GM19372 (cell line): ENCODE data around the gene SLC25A29.
A peak's percentile ranks its signal among the peaks of the same experiment; 100 is the strongest.
"Not testable (repeated sequence)": the region's sequence is repeated elsewhere in the genome, so short reads cannot be mapped to it uniquely, and the experiment has no call there.

Experiments
- ATAC-seq: cut with Tn5 transposase; IDR thresholded peaks from one replicate; pipeline ENCODE4 v1.9.1; 2021; ENCODE audit warnings: mild to moderate bottlenecking, low read depth, moderate library complexity; ENCODE audit not compliant: unreplicated experiment

SLC25A29 gene

GRCh38 chr14:100283436-100283835, 22.8 kb downstream of the SLC25A29 start:
- not testable (repeated sequence) for ATAC-seq

- no peak for ATAC-seq
Observed at GRCh38 chr14:100282766-100283419, 23.4 kb downstream of the SLC25A29 start.

GRCh38 chr14:100282083-100282350, 24.2 kb downstream of the SLC25A29 start:
- no peak for ATAC-seq

- ATAC-seq: no peak
Observed at GRCh38 chr14:100281286-100282082, 24.8 kb downstream of the SLC25A29 start.

- no peak for ATAC-seq
Observed at GRCh38 chr14:100279563-100279962, 26.7 kb downstream of the SLC25A29 start.

- ATAC-seq: no peak
Observed at GRCh38 chr14:100279133-100279532, 27.1 kb downstream of the SLC25A29 start.

- no peak for ATAC-seq
Observed at GRCh38 chr14:100278702-100279101, 27.5 kb downstream of the SLC25A29 start.

- ATAC-seq: no peak
Observed at GRCh38 chr14:100275214-100275613, 31.0 kb downstream of the SLC25A29 start.

GRCh38 chr14:100274250-100274649, 32.0 kb downstream of the SLC25A29 start:
- no peak for ATAC-seq

- ATAC-seq: no peak
Observed at GRCh38 chr14:100271247-100271939, 34.9 kb downstream of the SLC25A29 start.

- ATAC-seq: no peak
Observed at GRCh38 chr14:100268591-100269207, 37.5 kb downstream of the SLC25A29 start.

- ATAC-seq: no peak
Observed at GRCh38 chr14:100267990-100268389, 38.3 kb downstream of the SLC25A29 start.

- no peak for ATAC-seq
Observed at GRCh38 chr14:100263141-100263540, 43.1 kb downstream of the SLC25A29 start.

- ATAC-seq: no peak
Observed at GRCh38 chr14:100262545-100262944, 43.7 kb downstream of the SLC25A29 start.

GRCh38 chr14:100261621-100262020, 44.6 kb downstream of the SLC25A29 start:
- no peak for ATAC-seq

GRCh38 chr14:100256339-100256895, 49.8 kb downstream of the SLC25A29 start:
- peak; percentile 61 for ATAC-seq

GRCh38 chr14:100252684-100253083, 53.6 kb downstream of the SLC25A29 start:
- ATAC-seq: no peak

GRCh38 chr14:100250732-100251465, 55.3 kb downstream of the SLC25A29 start:
- no peak for ATAC-seq

GRCh38 chr14:100246809-100247428, 59.3 kb downstream of the SLC25A29 start:
- no peak for ATAC-seq

GRCh38 chr14:100243020-100243419, 63.2 kb downstream of the SLC25A29 start:
- ATAC-seq: no peak
